GM12874 (cell line): ENCODE results near the gene KLF13.

ENCODE experiments used
- CTCF ChIP-seq: IDR thresholded peaks from 2 replicates; pipeline ENCODE4 v1.5.1; 2011; ENCODE audit warnings: low read depth, mild to moderate bottlenecking, control low read depth, low read length, moderate library complexity; ENCODE audit not compliant: insufficient read depth

KLF13 gene

GRCh38 chr15:31341071-31341470, 14.4 kb downstream of the KLF13 start:
- TF ChIP-seq CTCF = no peak

- no peak for TF ChIP-seq CTCF
Observed at GRCh38 chr15:31341496-31342195, 15.0 kb downstream of the KLF13 start.

- TF ChIP-seq CTCF = no peak
Observed at GRCh38 chr15:31342381-31342780, 15.7 kb downstream of the KLF13 start.

- no peak for TF ChIP-seq CTCF
Observed at GRCh38 chr15:31342781-31343626, 16.4 kb downstream of the KLF13 start.

GRCh38 chr15:31343831-31344230, 17.2 kb downstream of the KLF13 start:
- TF ChIP-seq CTCF = no peak

- TF ChIP-seq CTCF = no peak
Observed at GRCh38 chr15:31344266-31344665, 17.6 kb downstream of the KLF13 start.

- TF ChIP-seq CTCF = no peak
Observed at GRCh38 chr15:31344823-31345605, 18.4 kb downstream of the KLF13 start.
